HAP-1 (cell line): Measurements from ENCODE around the gene KDSR.

Experiments used
- DNase-seq, 2 experiments: peaks; one replicate each; pipeline ENCODE4 v3.0.0-alpha.2; 2016 to 2020; ENCODE audit warnings: low spot score in 2 of 2
- H3K27me3 ChIP-seq: fragments of 250-450 bp; sonication (Bioruptor Pico); 2 replicates; pipeline ENCODE4 v1.5.1; 2020; ENCODE audit warnings: low read depth, mild to moderate bottlenecking, moderate library complexity
- H3K36me3 ChIP-seq: fragments of 250-450 bp; sonication (Bioruptor Pico); replicated peaks from 2 replicates; pipeline ENCODE4 v1.5.1; 2020; ENCODE audit warnings: mild to moderate bottlenecking
- H3K4me1 ChIP-seq: fragments of 250-450 bp; sonication (Bioruptor Pico); 2 replicates; pipeline ENCODE4 v1.5.1; 2020; ENCODE audit warnings: mild to moderate bottlenecking
- H3K4me3 ChIP-seq: fragments of 250-450 bp; sonication (Bioruptor Pico); 2 replicates; pipeline ENCODE4 v1.5.1; 2020; ENCODE audit warnings: mild to moderate bottlenecking, moderate library complexity
- H3K9me3 ChIP-seq: fragments of 250-450 bp; sonication (Bioruptor Pico); 2 replicates; pipeline ENCODE4 v1.5.1; 2020; ENCODE audit warnings: mild to moderate bottlenecking, moderate library complexity
- in situ Hi-C: fragments of 300-500 bp; cut with MboI; formaldehyde crosslinking; loops from 3 replicates; pipeline ENCODE4 v1.14.3; 2020; ENCODE audit warnings: low sequenced_read_pairs, inconsistent platforms, mixed read lengths

The KDSR gene

DNA sequence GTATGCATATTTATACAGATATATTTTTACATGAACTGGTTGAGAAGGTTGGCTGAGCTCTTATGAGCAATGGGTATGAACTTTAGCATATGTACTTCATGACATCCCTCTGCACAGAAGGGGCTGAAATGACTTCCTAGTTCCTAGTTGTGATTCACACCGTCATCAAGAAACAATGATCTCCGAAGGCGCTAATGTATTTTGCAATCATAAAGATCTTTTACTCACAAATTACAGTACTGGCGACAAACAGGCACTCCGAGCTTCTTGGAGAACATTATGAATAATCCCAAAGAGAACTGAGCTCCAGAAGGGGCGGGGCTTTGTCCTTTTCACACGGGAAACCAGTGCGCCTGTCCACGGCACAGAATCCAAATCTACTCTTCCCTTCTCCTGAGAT is 65.6 kb downstream of the KDSR start:
- Histone ChIP-seq H3K4me3 (no peak overlapping the region), H3K9me3 (no peaks in the 10 kb centered on the region), H3K4me1 (no peaks in the 10 kb centered on the region), H3K27me3 (no peaks in the 10 kb centered on the region), H3K36me3 (no peaks in the 10 kb centered on the region)
- no peak for DNase-seq
- in situ Hi-C loops = loop anchor here (25.0 kb wide), 1 partner anchor 164 kb away; no protein-coding TSS in a partner anchor

DNA sequence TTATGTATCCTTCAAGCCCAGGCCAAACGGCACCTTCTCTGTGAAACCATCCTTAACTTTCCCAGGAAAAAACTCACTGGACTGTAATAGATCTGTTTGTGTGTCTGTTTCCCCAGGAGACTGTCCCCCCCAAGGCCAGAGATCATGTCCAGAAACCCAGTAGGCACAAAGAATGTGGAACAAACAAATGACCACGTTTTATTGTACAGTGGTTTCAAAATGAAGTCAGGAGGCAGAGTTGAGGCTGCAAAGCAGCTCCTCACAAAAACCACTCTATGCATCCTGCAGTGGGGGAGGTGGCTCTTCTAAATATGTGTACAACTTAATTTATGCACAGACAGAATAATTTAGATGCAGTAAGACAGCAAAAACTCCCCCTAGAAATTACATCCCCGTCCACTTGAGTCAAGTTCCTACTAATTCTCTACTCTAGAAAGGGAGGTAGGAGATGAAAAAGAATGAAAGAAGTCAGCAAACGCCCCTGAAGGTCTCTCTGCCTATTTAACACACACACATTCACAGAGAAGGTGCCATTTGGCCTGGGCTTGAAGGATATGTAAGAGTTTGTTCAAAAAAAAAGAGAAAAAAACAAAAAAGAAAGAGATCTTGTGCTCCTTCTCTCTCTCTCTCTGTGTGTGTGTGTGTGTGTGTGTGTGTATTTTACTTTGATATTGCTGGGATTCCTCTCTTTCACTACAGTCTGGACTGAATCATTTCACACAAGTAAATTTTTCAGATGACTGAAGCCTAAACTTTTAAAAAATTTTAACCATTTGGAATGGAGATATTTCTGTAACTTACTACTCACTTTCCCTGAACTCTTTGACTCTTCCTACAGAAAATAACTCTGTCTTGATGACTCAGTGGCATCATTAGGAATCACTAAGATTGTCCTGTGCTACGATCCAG is 66.9 kb downstream of the KDSR start:
- in situ Hi-C loops = loop anchor here (25.0 kb wide), 1 partner anchor 163 kb away; no protein-coding TSS in a partner anchor
- Histone ChIP-seq H3K9me3 (no peaks in the 10 kb centered on the region), H3K4me3 (no peak overlapping the region), H3K4me1 (no peaks in the 10 kb centered on the region), H3K27me3 (no peaks in the 10 kb centered on the region), H3K36me3 (no peaks in the 10 kb centered on the region)
- no peak for DNase-seq

DNA sequence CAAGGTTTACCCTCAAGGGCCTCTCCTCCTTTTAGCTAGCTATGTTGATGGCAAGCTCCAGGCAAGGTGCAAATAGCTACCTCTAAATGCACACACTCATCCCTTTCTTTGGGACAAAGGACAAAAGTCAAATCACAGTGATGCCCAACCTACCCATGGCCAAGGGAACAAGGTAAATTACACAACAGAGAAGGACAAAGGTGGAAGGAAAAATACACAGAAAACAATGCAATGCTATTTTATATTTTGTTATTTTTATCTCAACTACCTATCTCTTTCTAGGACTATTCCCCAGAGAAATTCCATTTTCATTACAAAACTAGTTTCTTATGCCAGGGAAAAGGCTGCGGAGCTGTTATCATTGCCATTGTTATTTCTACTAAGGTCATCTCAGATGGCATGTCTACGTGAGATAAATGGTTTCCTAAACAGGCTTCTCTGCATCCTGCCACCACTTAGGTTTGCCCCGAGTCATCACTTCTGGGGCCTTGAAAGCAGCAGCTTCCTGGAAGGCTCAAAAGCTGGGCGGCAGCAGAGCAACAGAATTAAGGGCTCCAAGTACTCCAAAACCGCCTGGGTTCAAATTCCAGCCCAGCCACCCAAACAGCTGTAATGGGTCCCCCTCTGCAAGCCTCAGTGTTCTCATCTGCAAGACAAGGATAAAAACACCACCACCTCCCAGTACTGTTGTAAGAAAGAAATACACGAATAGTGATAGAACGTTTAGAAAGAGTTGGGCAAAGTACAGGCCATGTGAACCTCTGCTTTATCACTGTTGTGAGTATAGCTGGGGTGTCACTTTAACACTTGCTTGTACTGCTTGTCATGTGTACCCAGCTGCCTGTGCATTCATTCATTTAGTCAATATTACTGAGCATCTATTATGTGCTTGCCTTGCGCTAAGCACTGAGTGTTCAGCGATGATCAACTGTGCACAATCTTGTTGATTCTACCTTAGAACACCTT is 68.3 kb downstream of the KDSR start:
- H3K9me3 ChIP-seq = no peaks in the 10 kb centered on the region
- no peak for DNase-seq
- no peak overlapping the region for H3K4me3 ChIP-seq
- no peaks in the 10 kb centered on the region for H3K4me1 ChIP-seq
- H3K36me3 ChIP-seq = no peaks in the 10 kb centered on the region
- in situ Hi-C loops = no loop called here
- H3K27me3 ChIP-seq = no peaks in the 10 kb centered on the region

DNA sequence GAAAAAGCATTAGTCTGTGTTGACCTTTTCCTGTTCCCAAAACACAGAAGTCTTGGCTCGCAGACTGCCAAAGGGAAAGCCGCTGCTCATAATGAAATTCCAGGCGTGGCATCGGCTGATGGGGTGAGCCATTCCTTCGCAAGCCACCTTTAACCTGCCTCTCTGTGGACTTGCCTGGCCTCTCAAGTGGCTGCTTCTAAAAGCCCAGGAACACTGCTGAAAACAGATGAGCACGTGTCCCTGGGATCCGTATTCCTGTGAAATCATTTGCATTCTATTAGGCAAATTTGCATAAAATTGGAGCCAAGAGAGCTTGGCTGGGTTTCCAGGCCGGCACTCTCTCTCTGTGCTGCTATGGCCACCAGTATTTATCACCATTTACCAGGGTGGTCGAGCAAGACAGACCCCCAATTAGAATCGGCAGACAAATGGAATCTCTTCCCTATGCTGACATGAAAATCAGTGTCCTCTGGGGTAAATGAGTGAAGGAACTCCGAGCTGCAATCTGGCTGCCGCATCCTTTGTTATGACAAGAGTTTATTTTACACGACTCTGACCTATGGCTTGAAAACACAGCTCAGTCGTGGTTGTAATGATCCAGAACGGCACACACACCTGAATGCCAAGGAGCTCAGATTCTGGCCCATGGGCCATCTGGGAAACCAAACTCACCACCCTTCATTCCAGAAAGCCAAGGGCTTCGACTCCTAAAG is 69.2 kb downstream of the KDSR start:
- DNase-seq = no peak
- Histone ChIP-seq H3K36me3 (no peaks in the 10 kb centered on the region), H3K4me3 (no peak overlapping the region), H3K9me3 (no peaks in the 10 kb centered on the region), H3K27me3 (no peaks in the 10 kb centered on the region), H3K4me1 (no peaks in the 10 kb centered on the region)
- in situ Hi-C loops = no loop called here

DNA sequence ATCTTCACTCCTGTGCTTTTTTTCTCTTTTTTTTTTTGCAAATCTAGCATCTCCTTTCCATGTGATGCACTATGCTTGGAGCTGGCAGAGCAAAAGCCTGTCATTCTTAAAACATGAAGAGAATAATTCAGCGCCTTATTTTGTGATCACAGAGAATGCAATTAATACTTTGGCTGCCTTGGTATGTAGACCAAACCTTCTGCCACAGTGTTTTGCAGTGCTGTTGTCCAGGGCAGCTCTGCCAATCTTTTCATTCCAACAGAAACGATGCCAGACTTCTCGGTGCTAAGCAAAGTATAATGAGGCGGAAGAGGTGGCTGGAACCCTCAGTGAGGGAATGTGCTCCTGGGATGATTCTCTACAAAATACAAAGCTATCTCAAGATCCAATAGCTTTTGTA is 73.1 kb downstream of the KDSR start:
- in situ Hi-C loops = no loop called here
- no peaks in the 10 kb centered on the region for H3K9me3 ChIP-seq
- no peaks in the 10 kb centered on the region for H3K36me3 ChIP-seq
- H3K27me3 ChIP-seq = no peaks in the 10 kb centered on the region
- DNase-seq = no peak
- H3K4me1 ChIP-seq = no peaks in the 10 kb centered on the region
- no peak overlapping the region for H3K4me3 ChIP-seq

DNA sequence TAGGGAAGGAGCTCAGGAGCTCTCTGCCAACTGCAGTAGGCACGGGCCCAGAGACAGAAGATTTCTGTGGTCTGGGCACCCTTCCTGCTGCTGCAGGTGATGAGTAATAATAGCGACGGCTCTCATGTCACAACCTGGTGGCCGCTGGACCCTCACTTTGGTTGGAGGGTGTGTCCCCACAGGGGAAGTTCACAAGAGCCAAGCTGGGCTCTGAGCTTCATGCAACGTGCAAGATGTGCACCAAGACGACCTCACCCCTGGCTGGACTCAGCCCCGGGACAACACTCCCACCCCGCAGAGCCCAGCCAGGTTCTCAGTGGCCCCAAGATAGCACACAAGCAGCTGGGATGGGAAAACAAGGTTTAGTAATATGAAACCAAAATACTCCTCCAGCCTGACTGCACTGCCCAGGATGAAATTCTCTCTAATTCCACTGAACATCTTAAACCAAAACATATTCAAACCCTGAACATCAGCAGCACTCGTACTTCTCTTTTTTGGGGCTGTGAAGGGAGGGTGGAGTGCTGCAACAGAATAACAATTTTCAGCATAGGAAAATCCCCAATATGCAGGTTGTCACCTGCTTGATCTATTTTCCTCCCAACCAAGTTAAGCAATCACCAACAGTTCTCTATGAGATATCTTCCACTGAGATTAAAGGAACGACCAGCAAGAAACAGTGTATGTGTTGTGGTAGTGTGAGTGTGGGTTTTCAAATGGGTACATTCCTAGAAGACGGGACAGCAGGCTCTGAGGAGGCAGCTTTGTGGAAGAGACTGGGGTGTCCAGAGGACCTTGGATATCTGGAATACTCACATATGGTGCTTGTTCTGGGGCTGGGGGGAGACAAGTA is 73.9 kb downstream of the KDSR start:
- no peaks in the 10 kb centered on the region for H3K27me3 ChIP-seq
- no peak for DNase-seq
- H3K36me3 ChIP-seq = no peaks in the 10 kb centered on the region
- H3K4me1 ChIP-seq = no peaks in the 10 kb centered on the region
- no peaks in the 10 kb centered on the region for H3K9me3 ChIP-seq
- no peak overlapping the region for H3K4me3 ChIP-seq
- in situ Hi-C loops = no loop called here

DNA sequence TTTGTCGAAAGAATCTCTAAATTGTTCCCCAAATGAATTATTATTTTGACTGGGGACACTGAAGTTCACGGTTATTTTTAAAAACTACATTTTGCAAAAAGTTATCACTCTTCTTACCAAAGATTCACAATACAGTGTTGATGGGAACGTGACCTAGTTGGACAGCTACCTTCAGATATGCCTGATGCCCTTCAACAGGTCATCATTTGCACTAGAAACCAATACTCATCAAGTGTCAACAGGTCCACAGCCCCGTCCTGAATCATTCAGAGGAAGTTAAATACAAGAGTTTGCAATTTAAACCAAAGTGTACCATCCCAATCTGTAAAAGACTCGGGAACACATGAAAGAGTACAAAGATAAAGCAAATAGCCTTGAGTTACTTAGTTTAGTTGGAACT is 75.7 kb downstream of the KDSR start:
- Histone ChIP-seq H3K9me3 (no peaks in the 10 kb centered on the region), H3K4me1 (no peaks in the 10 kb centered on the region)

DNA sequence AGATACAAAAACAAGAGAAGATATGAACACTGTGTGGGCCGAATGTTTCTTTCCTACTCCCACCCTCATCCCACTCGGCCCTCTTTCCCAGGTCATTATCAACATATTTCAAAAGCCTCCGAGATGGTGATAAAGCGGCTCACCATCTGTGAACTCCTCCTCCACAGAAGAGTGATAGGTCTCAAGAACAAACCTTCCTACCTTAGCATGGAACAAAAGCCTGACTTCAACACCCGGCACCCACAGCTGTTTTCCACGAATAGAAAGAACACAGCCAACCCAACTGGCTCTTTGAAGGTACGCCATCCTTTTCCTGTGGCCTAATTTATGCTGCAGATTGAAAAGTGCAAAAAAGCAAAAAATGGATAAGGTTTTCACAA is 76.2 kb downstream of the KDSR start:
- H3K4me1 ChIP-seq = no peaks in the 10 kb centered on the region
- no peak overlapping the region for H3K4me3 ChIP-seq
- in situ Hi-C loops = no loop called here
- no peak for DNase-seq
- no peaks in the 10 kb centered on the region for H3K27me3 ChIP-seq
- H3K36me3 ChIP-seq = no peaks in the 10 kb centered on the region
- no peaks in the 10 kb centered on the region for H3K9me3 ChIP-seq

More for the DNA sequence above, 75.7 kb downstream of the KDSR start:
- Histone ChIP-seq H3K4me3 (no peak overlapping the region), H3K36me3 (no peaks in the 10 kb centered on the region), H3K27me3 (no peaks in the 10 kb centered on the region)
- no peak for DNase-seq
- in situ Hi-C loops = no loop called here

DNA sequence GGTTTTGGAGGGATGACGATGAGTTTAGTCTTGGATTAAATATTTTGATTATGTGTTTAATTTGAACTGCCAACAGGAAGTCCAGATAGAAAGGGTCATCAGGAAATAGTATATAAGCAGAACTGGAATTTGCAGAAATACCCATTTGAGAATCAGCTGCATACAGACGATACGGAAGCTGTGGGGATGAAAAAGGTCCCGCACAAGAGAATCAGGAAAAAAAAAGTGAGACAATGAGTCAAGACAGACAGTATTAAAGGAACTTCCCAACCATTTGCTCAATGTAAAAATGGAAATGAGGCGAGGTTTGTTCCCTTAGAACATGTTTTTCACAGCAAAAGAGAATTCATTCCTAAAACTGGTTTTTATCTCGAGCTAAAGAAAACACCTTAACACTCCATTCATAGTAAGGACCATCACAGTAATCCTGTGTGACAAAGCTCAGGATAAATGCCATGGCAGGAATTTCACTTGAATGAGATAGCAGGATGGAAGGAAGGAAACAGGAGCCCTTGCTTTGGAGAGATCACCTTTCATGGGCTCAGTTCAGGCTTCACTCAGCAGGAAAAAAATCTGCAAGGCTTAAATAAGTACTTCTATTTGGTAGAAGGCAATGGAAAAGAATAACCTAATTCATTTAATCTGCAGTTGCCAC is 76.7 kb downstream of the KDSR start:
- Histone ChIP-seq H3K36me3 (no peaks in the 10 kb centered on the region), H3K9me3 (no peaks in the 10 kb centered on the region), H3K27me3 (no peaks in the 10 kb centered on the region), H3K4me1 (no peaks in the 10 kb centered on the region), H3K4me3 (no peak overlapping the region)
- DNase-seq = no peak
- in situ Hi-C loops = no loop called here

DNA sequence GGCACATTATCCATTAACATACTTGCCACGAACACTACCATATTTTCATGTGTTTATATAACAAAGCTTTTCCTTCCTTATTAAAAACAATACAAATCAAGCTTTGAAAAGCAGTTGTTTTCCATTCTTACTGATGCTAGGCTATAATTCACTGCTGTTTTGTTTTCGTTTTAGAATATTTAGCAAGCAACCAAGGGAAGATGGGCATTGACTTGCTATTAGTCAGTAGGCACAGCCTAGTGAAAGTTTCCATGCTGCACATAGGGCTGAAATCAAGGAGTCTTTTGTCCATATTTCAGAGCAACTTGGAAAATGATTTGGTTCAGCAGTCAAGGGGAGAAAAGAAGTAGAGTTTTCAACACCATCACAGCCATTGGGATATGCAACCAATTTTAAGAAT is 78.7 kb downstream of the KDSR start:
- DNase-seq = no peak
- Histone ChIP-seq H3K27me3 (no peaks in the 10 kb centered on the region), H3K4me3 (no peak overlapping the region), H3K4me1 (no peaks in the 10 kb centered on the region), H3K36me3 (no peaks in the 10 kb centered on the region), H3K9me3 (no peaks in the 10 kb centered on the region)
- in situ Hi-C loops = no loop called here

DNA sequence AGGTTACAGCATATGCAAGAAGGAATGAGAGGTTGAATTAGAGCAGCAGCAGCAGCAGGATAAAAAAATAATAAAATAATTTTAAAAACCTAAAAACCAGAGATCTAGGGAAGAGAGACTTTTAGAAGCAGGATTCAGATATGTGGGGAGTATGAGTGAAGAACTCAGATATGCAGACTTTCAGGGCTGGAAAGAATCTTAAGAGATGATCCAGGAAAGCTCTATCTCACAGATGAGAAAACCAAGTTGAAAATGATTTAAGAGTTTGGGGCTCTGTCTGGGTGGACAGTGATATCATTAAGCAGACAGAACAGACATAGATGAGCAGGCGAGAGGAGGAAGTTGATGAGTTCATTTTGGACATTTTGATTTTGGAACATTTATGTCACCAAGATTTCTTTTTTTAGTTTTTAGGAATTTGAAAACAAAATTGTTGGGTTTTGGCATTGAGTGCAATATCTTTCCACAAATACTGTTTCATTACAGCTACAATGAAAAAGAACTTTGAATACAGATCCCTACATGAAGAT is 79.2 kb downstream of the KDSR start:
- no peaks in the 10 kb centered on the region for H3K9me3 ChIP-seq
- no peak for DNase-seq
- H3K27me3 ChIP-seq = no peaks in the 10 kb centered on the region
- H3K36me3 ChIP-seq = no peaks in the 10 kb centered on the region
- in situ Hi-C loops = no loop called here
- no peak overlapping the region for H3K4me3 ChIP-seq
- H3K4me1 ChIP-seq = no peaks in the 10 kb centered on the region

DNA sequence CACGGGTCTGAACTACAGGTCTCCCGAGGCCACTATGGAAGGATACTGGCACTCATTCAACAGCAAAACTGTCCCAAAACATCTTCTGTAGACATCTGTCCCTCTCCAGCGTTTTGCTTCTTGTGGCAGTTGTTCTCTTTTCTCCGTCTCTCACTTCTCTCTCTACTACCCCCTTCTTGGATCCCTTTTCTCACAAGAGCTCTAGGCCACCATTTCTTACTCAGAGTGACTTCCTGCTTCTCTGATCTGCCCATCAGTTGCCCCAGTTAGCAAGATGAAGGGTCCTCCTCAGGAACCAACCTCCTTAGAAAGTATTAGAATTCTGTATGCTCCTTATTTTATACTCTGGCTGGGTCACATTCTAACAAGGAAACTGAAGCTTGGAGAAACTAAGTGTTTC is 80.1 kb downstream of the KDSR start:
- no peaks in the 10 kb centered on the region for H3K27me3 ChIP-seq
- H3K36me3 ChIP-seq = no peaks in the 10 kb centered on the region
- no peaks in the 10 kb centered on the region for H3K4me1 ChIP-seq
- no peak for DNase-seq
- in situ Hi-C loops = no loop called here
- H3K9me3 ChIP-seq = no peaks in the 10 kb centered on the region
- no peak overlapping the region for H3K4me3 ChIP-seq
